Hepatocyte (in vitro differentiated cells): ENCODE measurements around the gene LRRC41. TPM values are rescaled to one million over a fixed set of nuclear protein-coding genes. Genes with fewer than 3 reads are reported as not detected.

Experiments used
- DNase-seq: peaks from one replicate; pipeline ENCODE4 v3.0.0-alpha.2; 2016; ENCODE audit warnings: low spot score
- H2AFZ ChIP-seq: fragments of 200-600 bp; sonication (generic); 2 replicates; pipeline ENCODE4 v1.6.0; 2016; ENCODE audit warnings: antibody characterized with exemption, mild to moderate bottlenecking
- H3K27ac ChIP-seq: fragments of 200-600 bp; sonication (generic); 2 replicates; pipeline ENCODE4 v1.5.1; 2016; ENCODE audit warnings: mild to moderate bottlenecking
- H3K27me3 ChIP-seq: fragments of 200-600 bp; sonication (generic); 2 replicates; pipeline ENCODE4 v1.6.1; 2016
- H3K36me3 ChIP-seq: fragments of 200-600 bp; sonication (generic); replicated peaks from 2 replicates; pipeline ENCODE4 v1.5.1; 2016; ENCODE audit warnings: low read depth; ENCODE audit not compliant: insufficient read depth
- H3K4me1 ChIP-seq: fragments of 200-600 bp; sonication (generic); 2 replicates; pipeline ENCODE4 v1.5.1; 2016; ENCODE audit warnings: mild to moderate bottlenecking, moderate library complexity; ENCODE audit not compliant: insufficient read depth
- H3K4me2 ChIP-seq: fragments of 200-600 bp; sonication (generic); 2 replicates; pipeline ENCODE4 v1.6.0; 2016
- H3K4me3 ChIP-seq: fragments of 200-600 bp; sonication (generic); 2 replicates; pipeline ENCODE4 v1.5.1; 2016; ENCODE audit warnings: mild to moderate bottlenecking
- H3K79me2 ChIP-seq: fragments of 200-600 bp; sonication (generic); 2 replicates; pipeline ENCODE4 v1.6.0; 2017; ENCODE audit warnings: mild to moderate bottlenecking
- H3K9me2 ChIP-seq: fragments of 200-600 bp; sonication (generic); replicated peaks from 2 replicates; pipeline ENCODE4 v1.6.0; 2017; ENCODE audit warnings: mild to moderate bottlenecking; ENCODE audit not compliant: insufficient read depth
- H3K9me3 ChIP-seq: fragments of 200-600 bp; sonication (generic); 2 replicates; pipeline ENCODE4 v1.5.1; 2016; ENCODE audit warnings: low read depth, mild to moderate bottlenecking
- H4K20me1 ChIP-seq: fragments of 200-600 bp; sonication (generic); 2 replicates; pipeline ENCODE4 v1.6.0; 2016; ENCODE audit warnings: mild to moderate bottlenecking; ENCODE audit not compliant: insufficient read depth, poor library complexity, severe bottlenecking
- CTCF ChIP-seq: fragments of 200-600 bp; sonication (generic); IDR thresholded peaks from 2 replicates; pipeline ENCODE4 v1.5.1; 2016; ENCODE audit warnings: antibody characterized with exemption, mild to moderate bottlenecking; ENCODE audit not compliant: poor library complexity
- EZH2 ChIP-seq: fragments of 200-600 bp; sonication (generic); IDR thresholded peaks from 2 replicates; pipeline ENCODE4 v1.6.1; 2016; ENCODE audit warnings: antibody characterized with exemption, mild to moderate bottlenecking, borderline replicate concordance
- EZH2phosphoT487 ChIP-seq: fragments of 200-600 bp; sonication (generic); IDR thresholded peaks from one replicate; pipeline ENCODE4 v1.6.1; 2018; ENCODE audit warnings: antibody characterized with exemption, mild to moderate bottlenecking, low read depth, moderate library complexity; ENCODE audit not compliant: unreplicated experiment, severe bottlenecking
- WGBS: methylation state at CpG from one replicate; pipeline ENCODE4 v1.1.6; 2016; ENCODE audit warnings: low lambda C conversion rate; ENCODE audit errors: missing lambda C conversion rate; 5-methylcytosine and 5-hydroxymethylcytosine counted together
- polyA plus RNA-seq: library from polyadenylated mRNA; unstranded; fragments of >200 nt; fragmentation: Nextera tagmentation; extraction: Ambion mirVana; gene quantifications from 2 replicates; pipeline ENCODE4 v1.2.1, GENCODE V29; 2016
- total RNA-seq: library from RNA; depleted of rRNA; stranded (reverse); fragments of >200 nt; gene quantifications from 2 replicates; pipeline ENCODE4 v1.2.3, GENCODE V29; 2014

Gene LRRC41
- total and polyA plus RNA-seq, 2 experiments from 2014 or later, result 104 to 123 TPM

- Histone ChIP-seq H3K79me2 (no peaks in the 10 kb centered on the region), H4K20me1 (no peaks in the 10 kb centered on the region), H3K4me1 (no peaks in the 10 kb centered on the region), H3K27me3 (no peaks in the 10 kb centered on the region), H3K9me3 (no peaks in the 10 kb centered on the region), H3K36me3 (no peaks in the 10 kb centered on the region), H3K9me2 (no peaks in the 10 kb centered on the region), H3K27ac (no peak overlapping the region), H3K4me3 (no peak overlapping the region), H2AFZ (no peak overlapping the region), H3K4me2 (no peak overlapping the region)
- WGBS, result 100% methylated on average over 3 of the region's 3 CpGs
- TF ChIP-seq CTCF (no peak), EZH2 (no peak), EZH2phosphoT487 (no peak)
- no peak for DNase-seq
These were observed 12.4 kb upstream of the LRRC41 start for GRCh38 chr1:46315669-46316403.

- H3K9me3 ChIP-seq, result no peaks in the 10 kb centered on the region
- H3K27ac ChIP-seq, result no peak overlapping the region
- H3K79me2 ChIP-seq, result peaks cover 48% of the 10 kb centered on the region
- H4K20me1 ChIP-seq, result peaks cover 26% of the 10 kb centered on the region
- DNase-seq, result no peak
- H3K4me1 ChIP-seq, result no peaks in the 10 kb centered on the region
- TF ChIP-seq EZH2phosphoT487 (no peak), CTCF (no peak), EZH2 (no peak)
- 97% methylated on average over 4 of the region's 4 CpGs for WGBS
- no peak overlapping the region for H3K4me3 ChIP-seq
- no peaks in the 10 kb centered on the region for H3K9me2 ChIP-seq
- H3K27me3 ChIP-seq, result no peaks in the 10 kb centered on the region
- H3K36me3 ChIP-seq, result no peaks in the 10 kb centered on the region
- H3K4me2 ChIP-seq, result no peak overlapping the region
- no peak overlapping the region for H2AFZ ChIP-seq
These were observed 6.9 kb upstream of the LRRC41 start for GRCh38 chr1:46310321-46310720.

GRCh38 chr1:46309401-46310159 is 6.2 kb upstream of the LRRC41 start:
- H3K9me2 ChIP-seq, result no peaks in the 10 kb centered on the region
- H3K4me2 ChIP-seq, result no peak overlapping the region
- H2AFZ ChIP-seq, result no peak overlapping the region
- H4K20me1 ChIP-seq, result peaks cover 30% of the 10 kb centered on the region
- TF ChIP-seq EZH2 (no peak), CTCF (no peak), EZH2phosphoT487 (no peak)
- H3K79me2 ChIP-seq, result peaks cover 56% of the 10 kb centered on the region
- DNase-seq, result no peak
- H3K27ac ChIP-seq, result no peak overlapping the region
- no peaks in the 10 kb centered on the region for H3K9me3 ChIP-seq
- no peaks in the 10 kb centered on the region for H3K36me3 ChIP-seq
- no peaks in the 10 kb centered on the region for H3K27me3 ChIP-seq
- no peak overlapping the region for H3K4me3 ChIP-seq
- WGBS, result 97% methylated on average over 16 of the region's 16 CpGs
- H3K4me1 ChIP-seq, result peaks cover 5% of the 10 kb centered on the region
